Myocyte (in vitro differentiated cells): ENCODE data around the gene MMGT1. TPM values are rescaled to one million over a fixed set of nuclear protein-coding genes. Genes with fewer than 3 reads are reported as not detected.

Experiments
- DNase-seq: peaks from one replicate; pipeline ENCODE4 v3.0.0-alpha.2; 2012; ENCODE audit warnings: low read depth
- polyA plus RNA-seq: library from polyadenylated mRNA; unstranded; fragments of >200 nt; gene quantifications from one replicate; pipeline ENCODE4 v1.2.1, GENCODE V29; 2012; ENCODE audit warnings: missing spikeins
- total RNA-seq: library from RNA; depleted of rRNA; stranded (reverse); fragments of >200 nt; gene quantifications from 2 replicates; pipeline ENCODE4 v1.2.3, GENCODE V29; 2014

MMGT1 gene
- total RNA-seq, result 26.7 and 31.6 TPM in 2 replicates
- polyA plus RNA-seq, result 16.8 TPM

DNA sequence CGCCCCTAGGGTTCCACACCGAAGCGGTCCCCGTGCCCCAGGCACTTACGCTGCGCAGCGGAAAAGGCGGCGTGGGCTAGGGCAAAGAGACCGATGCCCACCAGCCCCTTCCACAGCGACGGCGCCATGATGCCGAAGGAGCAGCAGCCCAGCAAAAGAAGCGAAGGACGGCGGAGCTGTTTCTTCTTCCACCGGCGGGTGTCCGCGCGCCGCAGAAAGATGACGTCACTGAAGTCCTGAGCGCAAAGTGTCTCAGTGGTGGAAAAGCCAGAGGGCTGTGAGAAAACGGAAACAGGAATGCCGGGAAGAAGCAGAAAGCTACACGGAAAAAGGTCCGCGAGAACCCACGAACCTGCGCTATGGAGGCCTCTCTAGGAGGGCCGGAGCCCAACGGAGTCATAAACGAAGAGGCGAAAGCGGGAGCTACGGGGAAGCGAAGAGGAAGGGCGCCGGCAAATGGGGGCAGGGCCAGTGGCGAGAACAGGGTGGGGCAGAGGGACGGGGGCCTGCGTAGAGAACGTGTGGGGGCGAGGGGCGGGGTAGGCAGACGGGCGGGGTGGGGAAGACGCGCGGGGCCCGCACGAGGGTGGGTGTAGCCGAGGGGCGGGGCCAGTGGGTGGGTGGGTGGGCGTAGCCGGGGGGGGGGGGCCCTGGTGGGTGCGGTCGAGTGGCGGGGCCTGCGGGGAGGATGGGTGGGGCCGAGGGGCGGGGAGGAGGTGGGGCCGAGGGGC, at the start of gene MMGT1:
Gene MMGT1 (minus strand): TSS at position 441 of the 731 bp plus-strand sequence. CDS start 313 bp downstream, at position 128.
- peak; percentile 75 for DNase-seq

DNA sequence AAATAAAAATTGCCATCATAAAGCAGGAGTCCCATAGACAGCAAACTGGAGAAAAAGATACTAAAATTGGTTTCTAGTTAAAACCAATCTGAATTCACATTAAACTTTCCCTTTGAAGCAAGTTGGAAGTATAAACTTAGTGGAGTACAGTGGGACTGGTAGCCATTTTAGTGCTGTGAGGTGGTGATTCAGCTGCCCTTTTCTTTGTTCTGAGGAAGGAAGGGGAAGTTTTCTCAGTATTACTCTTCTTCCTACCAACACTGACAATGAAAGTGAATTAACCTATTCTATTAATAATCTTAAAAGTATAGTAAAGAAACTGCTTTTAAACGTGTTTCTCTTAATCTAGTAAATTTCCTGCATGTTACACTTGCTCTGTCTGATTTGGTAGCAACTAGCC, 48.1 kb upstream of the MMGT1 start:
- DNase-seq, result no peak

DNA sequence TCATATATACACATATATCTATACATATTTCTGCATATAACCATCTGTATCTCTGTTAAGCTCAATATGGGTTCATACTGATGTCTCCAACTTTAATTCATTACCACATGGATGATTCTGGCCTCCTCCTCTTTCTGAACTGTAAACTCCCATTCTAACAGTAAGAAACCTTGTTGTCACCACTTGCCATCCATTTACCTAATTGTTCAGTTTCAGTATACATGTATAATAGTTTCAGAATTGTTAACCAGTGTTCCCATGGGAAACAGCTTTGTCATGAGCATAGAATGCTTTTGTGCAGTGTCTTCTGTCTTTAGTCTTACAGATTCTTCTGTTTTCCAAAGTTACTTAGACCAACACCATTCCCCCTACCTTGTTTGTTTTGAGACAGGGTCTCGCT, 47.4 kb upstream of the MMGT1 start:
- DNase-seq, result no peak

DNA sequence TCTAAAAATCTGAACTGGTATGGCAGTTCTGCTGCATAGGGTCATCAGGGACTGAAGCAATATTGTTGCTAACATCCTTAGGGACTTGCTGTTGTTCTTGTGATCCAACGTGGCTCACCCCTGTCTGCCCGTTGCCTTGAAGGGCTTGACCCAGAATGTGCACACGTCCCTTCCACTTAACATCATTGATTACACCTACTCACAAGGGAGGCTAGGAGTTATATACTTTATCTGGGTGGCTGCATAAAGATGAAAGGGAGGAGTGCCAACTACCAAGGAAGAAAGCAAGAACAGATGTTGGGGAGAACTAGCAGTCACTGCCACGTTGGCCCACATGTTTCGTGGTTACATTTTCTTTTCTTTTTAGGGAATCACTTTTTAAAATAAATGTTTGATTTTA, 45.4 kb upstream of the MMGT1 start:
- DNase-seq, result no peak

DNA sequence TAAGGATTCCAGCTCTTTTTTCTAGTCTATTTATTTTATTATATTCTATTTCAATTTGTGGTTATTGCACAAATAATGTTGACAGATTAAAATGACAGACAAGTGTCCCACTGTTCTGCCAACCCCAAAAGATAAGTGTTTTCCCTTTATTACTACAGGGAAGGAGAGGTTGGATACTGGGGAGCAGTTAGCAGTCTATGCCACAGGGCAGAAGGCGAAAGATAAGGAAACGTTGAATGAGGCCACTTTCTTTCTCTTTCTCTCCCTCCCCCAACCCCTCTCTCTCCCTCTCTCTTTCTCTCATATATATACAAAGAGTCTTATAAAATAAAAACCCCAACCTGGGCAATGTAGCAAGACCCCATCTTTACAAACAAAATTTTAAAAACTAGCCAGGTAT, 43.1 kb upstream of the MMGT1 start:
- DNase-seq, result no peak

DNA sequence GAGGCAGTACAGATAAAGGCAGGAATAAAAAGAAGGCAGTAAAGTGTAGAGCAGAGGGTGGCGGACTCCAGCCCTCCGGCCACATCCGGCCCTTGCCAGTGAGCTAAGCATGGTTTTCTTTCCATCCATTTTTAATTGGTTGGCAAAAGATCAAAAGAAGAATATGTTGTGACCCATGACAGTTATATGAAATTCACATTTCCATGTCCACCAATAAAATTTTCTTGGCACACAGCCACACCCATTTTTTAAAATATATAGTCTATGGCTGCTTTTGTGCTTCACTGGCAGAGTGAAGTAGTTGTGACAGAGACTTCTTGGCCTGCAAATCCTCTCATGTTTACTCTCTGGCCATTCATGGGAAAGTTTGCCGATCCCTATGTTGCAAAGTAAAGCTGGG, 41.2 kb upstream of the MMGT1 start:
- no peak for DNase-seq

DNA sequence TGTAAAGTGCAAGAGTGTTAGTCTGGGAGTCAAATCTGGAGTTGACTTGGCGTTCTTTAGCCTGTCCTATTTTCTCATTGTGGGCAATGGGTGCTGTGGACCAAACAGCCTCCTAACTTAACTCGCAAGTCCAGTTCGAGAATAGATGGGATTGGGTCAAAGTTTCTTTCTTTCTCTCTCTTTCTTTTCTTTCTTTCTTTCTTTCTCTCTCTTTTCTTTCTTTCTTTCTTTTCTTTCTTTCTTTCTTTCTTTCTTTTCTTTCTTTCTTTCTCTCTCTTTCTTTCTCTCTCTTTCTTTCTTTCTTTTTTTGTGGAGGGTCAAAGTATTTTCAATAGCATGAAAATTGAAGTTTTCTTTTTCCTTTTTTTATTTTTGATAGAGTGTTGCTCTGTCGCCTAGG, 14.5 kb upstream of the MMGT1 start:
- DNase-seq, result no peak

DNA sequence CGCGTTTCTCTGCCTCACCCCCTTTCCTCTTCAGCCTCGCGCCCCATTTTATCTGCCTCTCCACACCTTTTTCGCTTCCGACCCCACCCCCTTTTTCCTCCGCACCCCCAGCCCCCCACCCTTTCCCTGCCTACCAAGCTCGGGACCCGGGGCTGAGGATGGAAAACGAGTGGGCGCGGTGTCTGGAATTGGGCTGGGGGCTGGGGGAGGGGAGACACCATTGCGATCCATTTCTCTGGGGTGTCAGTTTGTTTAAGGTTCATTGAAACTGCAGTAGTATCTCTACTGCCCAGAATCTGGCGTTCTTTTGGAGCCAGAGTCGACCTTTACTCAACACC, 12.2 kb upstream of the MMGT1 start:
- no peak for DNase-seq

DNA sequence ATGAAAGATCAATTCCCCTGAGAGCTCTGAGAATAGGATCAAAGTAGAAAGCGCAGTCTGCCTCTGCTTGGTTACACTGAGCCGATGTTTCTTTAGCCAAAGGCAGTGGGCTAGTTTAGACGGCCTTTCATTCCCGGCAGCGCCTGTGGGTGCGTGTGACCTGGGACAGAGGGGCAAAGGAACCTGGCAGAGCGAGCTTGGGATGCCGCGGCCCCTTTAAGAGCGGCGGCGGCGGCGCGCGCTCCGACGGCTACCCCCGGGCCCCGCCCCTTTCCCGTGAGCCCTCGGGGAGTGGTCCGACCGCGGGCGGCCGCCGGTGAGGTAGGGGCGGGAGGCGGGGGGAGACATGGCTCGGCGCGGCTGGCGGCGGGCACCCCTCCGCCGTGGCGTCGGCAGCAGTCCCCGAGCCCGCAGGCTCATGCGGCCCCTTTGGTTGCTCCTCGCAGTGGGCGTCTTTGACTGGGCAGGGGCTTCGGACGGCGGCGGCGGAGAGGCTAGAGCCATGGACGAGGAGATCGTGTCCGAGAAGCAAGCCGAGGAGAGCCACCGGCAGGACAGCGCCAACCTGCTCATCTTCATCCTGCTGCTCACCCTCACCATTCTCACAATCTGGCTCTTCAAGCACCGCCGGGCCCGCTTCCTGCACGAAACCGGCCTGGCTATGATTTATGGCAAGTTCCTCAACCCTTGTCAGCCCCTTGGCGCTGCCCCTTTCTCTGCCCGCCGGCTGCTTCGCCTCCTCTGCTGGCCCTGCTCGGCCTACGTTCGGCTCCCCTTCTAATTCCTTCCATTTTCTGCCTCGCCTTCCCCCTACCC, 11.6 kb upstream of the MMGT1 start, which contains the start of gene SLC9A6:
Gene SLC9A6 (plus strand): TSS at position 279 of the 816 bp plus-strand sequence. CDS start 224 bp downstream, at position 503.
- DNase-seq, result peak; percentile 68

DNA sequence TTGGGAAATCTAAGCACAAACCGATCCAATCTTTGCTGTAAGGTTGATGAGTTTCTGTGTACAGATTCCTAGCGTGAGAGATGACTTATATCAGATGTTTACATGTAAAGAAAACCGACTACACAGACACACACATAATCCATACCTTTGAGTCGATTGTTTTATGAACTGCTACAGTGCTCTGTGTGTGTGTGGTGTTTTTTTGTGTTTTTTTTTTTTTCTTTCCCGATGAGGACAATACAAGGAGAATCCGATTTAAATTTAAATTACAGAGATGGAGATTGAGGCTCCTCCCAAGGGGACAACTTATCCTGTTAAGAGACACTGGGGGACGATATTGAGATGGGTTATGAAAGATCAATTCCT, 11.0 kb upstream of the MMGT1 start:
- no peak for DNase-seq

DNA sequence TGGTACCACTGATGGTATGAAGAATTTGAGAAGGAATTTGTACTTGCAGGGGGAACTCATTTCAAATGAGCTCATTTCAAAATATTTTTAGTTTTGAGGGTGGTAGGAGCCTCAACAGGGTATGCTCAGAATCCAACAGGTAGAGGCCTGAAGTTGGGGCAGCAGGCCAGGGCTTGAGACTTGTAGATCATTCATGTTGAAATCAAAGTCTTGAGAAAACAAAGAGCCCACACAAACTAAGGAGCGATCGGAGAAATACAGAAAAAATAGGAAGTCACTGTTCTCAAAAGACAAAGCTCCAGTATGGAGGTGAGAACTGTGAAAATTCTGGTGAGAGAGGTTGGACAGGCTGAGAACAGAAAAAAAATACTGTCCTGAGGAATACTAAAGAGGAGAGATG, 10.5 kb upstream of the MMGT1 start:
- DNase-seq, result no peak

DNA sequence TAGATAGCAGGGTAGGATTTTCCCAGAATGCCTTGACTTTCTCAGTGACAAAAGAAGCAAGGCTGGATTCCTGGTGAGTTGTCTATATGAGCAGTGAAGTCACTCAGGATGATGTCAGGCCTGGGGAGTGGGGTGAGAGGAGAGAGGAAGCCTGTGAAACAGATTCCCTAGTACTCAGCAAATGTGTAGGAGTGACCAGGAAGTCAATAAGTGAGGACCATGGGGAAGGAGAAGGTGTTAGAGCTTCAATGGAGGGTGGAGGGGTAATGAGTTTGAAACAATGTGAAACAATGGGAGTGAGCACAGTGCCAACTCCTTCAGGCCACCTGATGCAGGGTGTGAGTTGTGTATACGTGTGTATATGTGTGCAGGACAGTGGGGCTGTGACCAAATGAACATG, 9.1 kb upstream of the MMGT1 start:
- no peak for DNase-seq

DNA sequence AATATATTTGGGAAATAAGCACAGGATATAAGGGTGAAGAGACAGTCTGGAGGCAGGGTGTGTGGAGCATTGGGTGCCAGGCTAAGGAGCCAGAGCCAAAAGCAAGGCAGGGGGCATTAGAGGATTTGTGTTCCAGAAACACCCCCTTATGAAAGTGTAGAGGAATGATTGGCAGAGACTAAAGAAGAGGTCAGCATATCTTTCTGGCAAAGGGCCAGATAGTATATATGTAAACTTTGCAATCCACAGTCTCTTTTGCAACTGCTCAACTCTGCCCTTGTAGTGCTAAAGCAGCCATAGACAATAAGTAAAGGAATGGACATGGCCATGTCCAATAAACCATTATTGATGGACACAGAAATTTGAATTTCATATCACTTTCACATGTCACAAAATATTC, 7.9 kb upstream of the MMGT1 start:
- DNase-seq, result no peak

DNA sequence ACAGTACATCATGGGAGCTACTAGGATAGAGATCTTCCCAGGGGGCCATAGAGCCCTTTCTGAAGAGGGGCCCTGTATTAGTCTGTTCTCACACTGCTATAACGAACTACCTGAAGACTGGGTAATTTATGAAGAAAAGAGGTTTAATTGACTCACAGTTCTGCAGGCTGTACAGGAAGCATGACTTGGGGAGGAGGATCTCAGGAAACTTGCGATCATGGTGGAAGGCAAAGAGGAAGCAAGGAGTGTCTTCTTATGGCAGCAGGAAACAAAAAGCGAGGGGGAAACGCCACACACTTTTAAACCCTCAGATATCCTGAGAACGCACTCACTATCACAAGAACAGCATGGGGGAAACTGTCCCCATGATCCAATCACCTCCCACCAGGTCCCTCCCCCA, 7.2 kb upstream of the MMGT1 start:
- DNase-seq, result no peak

DNA sequence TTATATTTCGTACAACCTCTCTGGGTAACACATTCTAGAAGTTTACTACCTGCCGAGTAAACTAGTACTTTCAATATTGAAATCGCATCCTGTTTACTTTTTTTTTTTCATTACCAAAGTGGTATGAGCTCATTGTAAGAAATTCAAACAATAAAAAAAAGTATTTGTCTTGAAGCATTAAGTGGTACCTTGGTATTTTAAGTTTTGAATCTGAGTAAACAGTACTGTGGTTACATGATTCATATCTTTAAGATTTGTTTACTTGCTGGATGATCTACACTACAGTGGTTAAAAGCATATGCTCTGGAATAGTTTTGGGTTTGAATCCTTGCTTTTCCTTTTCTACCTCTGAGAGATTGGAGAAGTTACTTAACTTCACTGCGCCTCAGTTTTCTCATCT, 3.8 kb upstream of the MMGT1 start:
- peak; percentile 3 for DNase-seq

DNA sequence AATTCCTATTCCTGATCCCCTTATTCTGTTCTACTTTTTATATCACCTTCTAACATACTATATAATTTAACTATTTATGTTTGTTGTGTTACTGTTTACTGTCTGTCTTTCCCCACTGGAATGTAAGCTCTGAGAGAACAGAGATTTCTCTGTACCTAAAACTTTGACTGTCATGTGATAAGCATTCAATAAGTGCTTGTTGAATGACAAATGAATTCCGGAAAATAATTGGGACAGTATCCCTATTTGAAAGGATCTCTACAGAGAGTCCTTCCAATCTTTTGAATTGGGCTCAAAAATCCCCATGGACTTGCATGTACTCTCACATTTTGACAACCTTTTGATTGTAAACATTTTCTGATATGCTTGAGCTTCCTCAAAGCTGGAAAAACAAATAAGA, 1.6 kb upstream of the MMGT1 start:
- no peak for DNase-seq

DNA sequence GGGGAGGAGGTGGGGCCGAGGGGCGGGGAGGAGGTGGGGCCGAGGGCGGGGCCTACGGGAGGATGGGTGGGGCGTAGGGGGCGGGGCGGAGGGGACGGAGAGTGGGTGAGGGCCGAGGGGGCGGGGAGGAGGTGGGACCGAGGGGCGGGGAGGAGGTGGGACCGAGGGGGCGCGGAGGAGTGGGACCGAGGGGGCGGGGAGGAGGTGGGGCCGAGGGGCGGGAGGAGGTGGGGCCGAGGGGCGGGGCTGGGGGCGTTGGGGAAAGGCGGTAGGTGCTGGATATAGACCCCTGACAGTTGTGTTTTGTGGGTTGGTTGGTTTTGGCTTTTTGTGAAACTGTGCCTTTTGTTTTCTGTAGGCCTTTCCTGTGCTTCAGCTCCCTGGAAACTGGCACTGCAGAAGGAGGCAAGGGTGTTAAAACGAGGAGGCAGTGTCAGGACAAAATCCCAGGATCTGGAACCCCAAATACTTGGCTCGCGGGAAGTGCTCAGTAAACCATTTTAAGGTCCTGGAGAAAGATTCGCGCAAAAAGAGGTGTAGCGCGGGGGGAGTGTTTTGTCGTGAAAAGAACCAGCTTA, 580 bp upstream of the MMGT1 start:
- peak; percentile 66 for DNase-seq

DNA sequence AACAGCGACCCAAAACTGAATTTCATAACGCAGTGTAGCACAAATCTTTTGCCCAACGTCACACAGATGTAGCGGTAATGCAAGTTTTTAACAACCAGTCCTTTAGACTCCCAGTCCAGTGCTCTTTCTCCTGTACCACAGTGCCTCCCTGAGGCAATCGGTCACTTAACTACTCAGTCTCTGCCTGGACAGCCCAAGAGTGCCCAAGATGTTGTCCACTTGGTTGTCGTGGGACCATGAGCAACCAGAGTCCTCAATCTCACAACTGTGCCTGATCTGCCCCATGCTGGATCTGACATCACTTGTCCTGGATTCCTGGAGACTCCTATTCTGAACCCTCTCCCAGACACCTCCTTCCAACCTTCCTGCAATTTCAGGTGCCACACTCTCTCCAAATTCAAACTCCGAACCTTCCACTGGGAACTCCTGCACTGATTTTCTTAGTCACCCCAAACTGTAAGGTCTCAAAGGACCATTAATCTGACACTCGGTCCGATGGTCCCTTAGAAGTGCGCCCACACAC, 702 bp downstream of the MMGT1 start:
- peak; percentile 20 for DNase-seq

DNA sequence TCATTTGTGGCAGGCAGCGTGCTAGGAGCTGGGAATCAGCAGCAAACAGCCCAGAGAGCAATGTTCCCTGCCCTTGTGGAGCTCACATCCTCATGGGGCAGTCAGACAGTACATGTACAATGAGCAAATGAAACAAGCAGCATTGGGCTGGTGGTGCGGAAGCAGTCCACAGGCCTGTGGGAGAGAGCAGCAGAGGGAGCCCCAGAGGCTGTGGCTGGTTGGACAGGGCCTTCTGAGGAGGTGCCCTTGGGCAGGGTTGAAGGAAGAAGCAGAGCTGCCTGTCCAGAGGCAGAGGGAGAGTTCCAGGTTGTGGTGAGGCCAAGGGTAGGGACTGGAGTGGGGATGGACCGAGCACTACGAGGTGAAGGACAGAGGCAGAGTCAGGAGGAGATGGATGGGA, 22.5 kb downstream of the MMGT1 start:
- DNase-seq, result no peak

DNA sequence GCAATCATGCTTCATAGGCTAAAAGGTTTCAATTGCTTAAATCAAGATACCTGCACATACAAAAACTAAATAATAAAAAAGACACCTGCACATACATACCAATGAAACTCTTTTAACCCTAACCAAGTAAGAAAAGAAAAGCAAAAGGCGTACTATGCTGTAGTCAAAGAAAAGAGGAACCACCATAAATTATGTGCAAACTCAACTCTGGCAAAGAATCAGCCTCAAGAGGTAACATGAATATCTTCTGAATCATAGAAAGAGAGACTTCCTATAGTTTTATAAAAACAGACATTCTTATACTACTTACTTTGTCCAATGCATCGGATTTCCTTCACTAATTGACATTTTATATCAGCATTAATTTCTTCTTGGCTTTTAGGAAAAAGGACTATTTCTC, 29.3 kb downstream of the MMGT1 start:
- DNase-seq, result no peak

DNA sequence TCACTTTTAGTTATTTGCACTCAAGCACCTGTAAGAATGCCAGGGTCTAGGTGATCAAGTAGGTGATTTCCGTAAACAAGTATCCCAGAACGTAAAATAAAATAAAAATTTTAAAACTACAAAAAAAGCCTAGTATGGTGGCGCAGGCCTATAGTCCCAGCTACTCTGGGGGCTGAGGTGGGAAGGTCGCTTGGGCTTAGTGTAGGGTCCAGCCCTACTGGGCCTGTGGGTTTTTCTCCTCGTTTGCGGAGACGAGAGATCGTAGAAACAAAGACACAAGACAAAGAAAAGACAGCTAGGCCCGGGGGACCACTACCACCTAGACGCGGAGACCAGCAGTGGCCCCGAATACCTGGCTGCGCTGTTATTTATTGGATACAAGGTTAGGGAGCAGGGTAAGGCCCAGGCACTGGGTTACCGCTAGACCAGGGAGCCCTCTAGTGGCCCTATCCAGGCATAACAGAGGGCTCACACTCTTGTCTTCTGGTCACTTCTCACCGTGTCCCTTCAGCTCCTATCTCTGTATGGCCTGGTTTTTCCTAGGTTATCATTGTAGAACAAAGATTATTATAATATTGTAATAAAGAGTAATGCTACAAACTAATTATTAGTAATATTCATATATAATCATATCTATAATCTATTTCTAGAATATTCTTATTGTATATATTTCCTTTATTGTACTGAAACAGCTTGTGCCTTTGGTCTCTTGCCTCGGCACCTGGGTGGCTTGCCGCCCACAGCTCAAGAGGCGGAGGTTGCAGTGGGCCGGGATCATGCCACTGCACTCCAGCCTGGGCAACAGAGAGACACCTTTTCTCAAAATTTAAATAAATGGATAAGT, 41.9 kb downstream of the MMGT1 start:
- peak; percentile 42 for DNase-seq
